NCI-H460 (cell line): ENCODE data around the gene MAP3K4. TPM values are rescaled to one million over a fixed set of nuclear protein-coding genes. Genes with fewer than 3 reads are reported as not detected.

ENCODE experiments used
- DNase-seq: peaks from one replicate; pipeline ENCODE4 v3.0.0-alpha.2; 2016; ENCODE audit warnings: low read depth; ENCODE audit errors: extremely low read depth
- total RNA-seq: library from RNA; depleted of rRNA; stranded (reverse); fragments of >200 nt; shearing (Covaris generic); gene quantifications from 2 replicates; pipeline ENCODE4 v1.2.3, GENCODE V29; 2014

The MAP3K4 gene
- total RNA-seq, 1 experiment from 2014 or later: 12.7 TPM

GRCh38 chr6:161163466-161164181 is 172.1 kb downstream of the MAP3K4 start:
- DNase-seq: no peak

DNA sequence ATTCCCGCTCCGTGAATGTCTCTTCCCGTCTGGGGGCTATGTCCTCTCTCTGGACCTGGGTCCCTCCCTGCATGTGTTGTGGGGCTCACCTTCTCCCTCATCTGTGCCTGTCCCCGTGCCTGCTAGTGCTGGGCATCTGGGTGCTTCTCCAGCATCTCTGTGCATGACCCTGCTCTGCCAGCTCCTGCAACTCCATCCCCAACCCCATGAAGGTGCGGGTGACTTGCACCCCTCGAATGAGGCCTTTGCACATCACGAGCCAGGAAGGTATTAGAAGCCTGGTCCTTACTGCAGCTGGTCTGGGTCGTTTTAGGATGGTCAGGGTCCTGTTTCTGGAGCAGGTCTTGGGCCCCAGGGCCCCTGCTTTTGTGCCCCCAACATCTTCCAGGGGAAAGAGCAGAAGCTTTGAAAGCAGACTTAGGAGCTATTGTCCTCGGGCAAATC is 172.6 kb downstream of the MAP3K4 start:
- DNase-seq: no peak

GRCh38 chr6:161166176-161166575 is 174.6 kb downstream of the MAP3K4 start:
- DNase-seq: no peak

DNA sequence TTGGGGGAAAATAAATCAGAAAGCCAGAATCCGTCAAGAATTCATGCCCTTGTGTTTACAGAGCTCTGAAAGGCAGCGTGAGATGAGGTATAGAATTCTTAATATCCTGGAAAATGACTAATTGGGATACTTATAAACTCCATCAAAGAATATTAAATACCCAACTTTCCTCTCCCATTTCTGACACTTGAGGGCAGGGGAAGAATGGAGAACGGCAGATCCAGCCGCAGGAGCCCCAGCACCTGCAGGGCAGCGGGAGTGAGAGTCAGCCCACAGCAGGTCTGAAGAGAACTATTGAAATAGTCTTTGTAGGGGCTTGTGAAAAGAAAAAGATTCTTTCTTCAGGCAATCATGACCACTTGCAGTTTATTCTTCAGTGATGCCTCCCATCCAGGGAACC is 175.1 kb downstream of the MAP3K4 start:
- no peak for DNase-seq
